Lower leg skin (tissue), 4 donors: ENCODE measurements around the gene KRT83. TPM values are rescaled to one million over a fixed set of nuclear protein-coding genes. Genes with fewer than 3 reads are reported as not detected.

Source experiments
- DNase-seq, 2 donors: peaks; one replicate each; pipeline ENCODE4 v3.0.0-alpha.2; 2019; ENCODE audit warnings: low spot score in 2 of 2
- H3K4me3 ChIP-seq: fragments of 200-600 bp; sonication (generic); 2 replicates; pipeline ENCODE4 v1.5.1; 2017; ENCODE audit warnings: mild to moderate bottlenecking, low read depth; ENCODE audit not compliant: poor library complexity, severe bottlenecking
- POLR2A ChIP-seq, 2 donors: fragments of 450-650 bp; IDR thresholded peaks; one replicate each; pipeline ENCODE4 v1.6.1; 2016 to 2017; ENCODE audit warnings: antibody characterized with exemption in 2 of 2, mild to moderate bottlenecking in 1 of 2, moderate library complexity in 1 of 2
- WGBS, 2 donors: methylation state at CpG; one replicate each; pipeline ENCODE4 v1.1.5; 2018; 5-methylcytosine and 5-hydroxymethylcytosine counted together
- intact Hi-C: fragments of 100-400 bp; cut with DNase I; formaldehyde crosslinking; loops from one replicate; pipeline ENCODE4 v1.15.0; 2023; ENCODE audit warnings: low total_unique reads
- total RNA-seq, 4 donors: library from RNA; depleted of rRNA; stranded (reverse); fragments of >200 nt; gene quantifications; one replicate each; pipeline ENCODE4 v1.1.0, GENCODE V29; 2016
- TF ChIP-seq, protein P1 (sequence below), 3 donors: fragments of 450-650 bp; IDR thresholded peaks; one replicate each; pipeline ENCODE4 v1.5.1; 2016; ENCODE audit warnings: antibody characterized with exemption in 3 of 3, mild to moderate bottlenecking in 3 of 3, moderate library complexity in 2 of 3

Gene KRT83
- total RNA-seq, 4 donors from 2014 or later = 2.1 to 34.7 TPM; not detected in 2

- peak in 1 of 2 donors; percentile 64 for DNase-seq
Measured at GRCh38 chr12:52361553-52361952, 40.4 kb upstream of the KRT83 start.

DNA sequence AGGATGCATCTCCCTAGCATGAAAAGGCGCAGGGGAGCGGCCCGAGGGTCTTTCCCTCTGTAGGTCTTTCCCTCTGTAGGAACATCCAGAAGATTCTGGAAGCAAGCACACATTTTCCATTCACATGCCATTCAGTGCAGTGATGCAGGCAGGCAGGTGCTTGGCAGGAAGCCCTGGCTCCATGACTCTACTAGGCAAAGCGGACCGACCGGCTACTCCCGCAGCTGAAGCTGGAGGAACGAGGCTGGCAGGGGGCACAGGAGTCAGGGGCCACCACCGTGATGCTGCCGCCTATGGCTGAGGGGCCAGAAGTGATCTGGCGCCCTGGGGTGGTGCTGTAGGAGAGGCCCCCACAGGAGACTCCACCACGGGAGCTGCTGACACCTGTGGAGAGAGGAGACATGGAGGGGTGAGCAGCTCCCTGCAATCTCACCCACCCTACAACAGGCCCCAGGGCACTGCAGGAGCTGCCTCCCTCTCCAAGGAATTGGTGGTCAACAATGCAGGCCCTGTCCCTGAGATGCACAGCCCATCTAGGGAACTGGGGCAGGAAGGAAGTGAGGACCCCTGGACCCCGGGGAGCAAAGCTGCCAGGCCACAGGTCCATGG lies 39.6 kb upstream of the KRT83 start:
- TF ChIP-seq, protein P1, sequence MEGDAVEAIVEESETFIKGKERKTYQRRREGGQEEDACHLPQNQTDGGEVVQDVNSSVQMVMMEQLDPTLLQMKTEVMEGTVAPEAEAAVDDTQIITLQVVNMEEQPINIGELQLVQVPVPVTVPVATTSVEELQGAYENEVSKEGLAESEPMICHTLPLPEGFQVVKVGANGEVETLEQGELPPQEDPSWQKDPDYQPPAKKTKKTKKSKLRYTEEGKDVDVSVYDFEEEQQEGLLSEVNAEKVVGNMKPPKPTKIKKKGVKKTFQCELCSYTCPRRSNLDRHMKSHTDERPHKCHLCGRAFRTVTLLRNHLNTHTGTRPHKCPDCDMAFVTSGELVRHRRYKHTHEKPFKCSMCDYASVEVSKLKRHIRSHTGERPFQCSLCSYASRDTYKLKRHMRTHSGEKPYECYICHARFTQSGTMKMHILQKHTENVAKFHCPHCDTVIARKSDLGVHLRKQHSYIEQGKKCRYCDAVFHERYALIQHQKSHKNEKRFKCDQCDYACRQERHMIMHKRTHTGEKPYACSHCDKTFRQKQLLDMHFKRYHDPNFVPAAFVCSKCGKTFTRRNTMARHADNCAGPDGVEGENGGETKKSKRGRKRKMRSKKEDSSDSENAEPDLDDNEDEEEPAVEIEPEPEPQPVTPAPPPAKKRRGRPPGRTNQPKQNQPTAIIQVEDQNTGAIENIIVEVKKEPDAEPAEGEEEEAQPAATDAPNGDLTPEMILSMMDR (IDR thresholded peaks at IDR 0.05) = no peak
- TF ChIP-seq POLR2A (IDR thresholded peaks at IDR 0.05) = no peak
- 52 to 55% methylated on average over 13 of the region's 13 CpGs for WGBS, 2 donors
- DNase-seq = peak in 1 of 2 donors; percentile 86
- no peak overlapping the region for H3K4me3 ChIP-seq
- intact Hi-C loops = no loop called here

More at GRCh38 chr12:52361553-52361952, 40.4 kb upstream of the KRT83 start:
- no peak for TF ChIP-seq POLR2A (IDR thresholded peaks at IDR 0.05)
- 100% methylated on average over 1 of the region's 1 CpG for WGBS, 2 donors
- intact Hi-C loops = no loop called here
- no peak overlapping the region for H3K4me3 ChIP-seq

DNA sequence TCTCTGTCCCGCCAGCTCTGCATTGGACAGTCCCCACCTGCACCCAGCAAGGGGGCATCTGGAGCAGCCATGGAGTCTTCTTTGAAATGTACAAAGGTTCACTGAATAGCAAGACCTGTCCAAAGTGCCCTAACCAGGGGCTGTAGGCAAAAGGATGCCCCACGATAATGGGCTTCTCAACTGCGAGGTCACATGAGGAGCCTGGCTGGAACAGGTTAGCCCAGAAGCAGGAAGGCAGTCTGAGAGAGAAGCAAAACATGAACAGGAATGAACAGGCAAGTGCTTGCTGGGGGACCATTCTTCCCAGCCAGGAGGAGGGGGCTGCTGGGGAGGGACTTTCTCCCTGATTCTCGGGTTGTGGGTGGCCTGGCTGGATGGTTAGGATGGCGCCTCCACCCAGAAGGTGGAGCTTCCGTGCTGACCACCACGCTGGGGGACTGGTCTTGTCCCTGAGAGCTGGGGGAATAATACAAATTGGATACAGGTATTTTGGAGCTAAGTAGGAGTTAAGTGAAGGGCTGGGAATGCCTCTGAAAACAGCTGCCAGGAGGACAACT lies 39.0 kb upstream of the KRT83 start:
- intact Hi-C loops = no loop called here
- peak in 1 of 2 donors; percentile 82 for DNase-seq
- H3K4me3 ChIP-seq = no peak overlapping the region
- WGBS, 2 donors = 70 to 76% methylated on average over 7 of the region's 7 CpGs
- TF ChIP-seq, protein P1 (IDR thresholded peaks at IDR 0.05) = no peak
- no peak for TF ChIP-seq POLR2A (IDR thresholded peaks at IDR 0.05)

DNA sequence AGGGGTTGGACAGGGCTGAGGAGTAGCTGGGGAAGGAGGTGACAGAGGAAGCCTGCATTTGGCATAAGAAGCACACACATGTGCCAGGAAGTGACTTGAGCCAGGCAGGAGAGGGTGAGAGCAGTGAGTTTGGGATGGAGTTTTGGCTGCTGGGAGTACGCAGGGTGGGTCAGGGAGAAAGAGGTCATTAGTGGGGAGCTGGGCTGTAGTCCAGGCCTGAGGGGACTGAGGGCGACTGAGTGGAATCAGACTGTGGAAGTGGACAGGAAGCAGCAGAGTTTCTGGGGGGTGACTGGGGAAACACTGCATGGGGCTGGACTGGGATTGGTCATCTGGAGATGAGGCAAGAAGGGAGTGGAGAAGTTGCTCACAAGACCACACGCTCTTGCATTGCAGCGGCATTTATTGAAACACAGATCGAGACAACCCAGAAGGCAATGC lies 38.4 kb upstream of the KRT83 start:
- intact Hi-C loops = no loop called here
- H3K4me3 ChIP-seq = no peak overlapping the region
- DNase-seq = peak in 1 of 2 donors; percentile 68
- WGBS, 2 donors = 71% methylated on average over 5 of the region's 5 CpGs
- no peak for TF ChIP-seq POLR2A (IDR thresholded peaks at IDR 0.05)
- TF ChIP-seq, protein P1 (IDR thresholded peaks at IDR 0.05) = no peak

GRCh38 chr12:52358575-52359350 lies 37.6 kb upstream of the KRT83 start:
- DNase-seq = peak in 1 of 2 donors; percentile 52
- no peak overlapping the region for H3K4me3 ChIP-seq
- WGBS, 2 donors = 72 to 85% methylated on average over 5 of the region's 5 CpGs
- intact Hi-C loops = no loop called here
- TF ChIP-seq POLR2A (IDR thresholded peaks at IDR 0.05) = no peak
- TF ChIP-seq, protein P1 (IDR thresholded peaks at IDR 0.05) = no peak
